Measurements from ENCODE around the gene GMDS. TPM values are rescaled to one million over a fixed set of nuclear protein-coding genes. Genes with fewer than 3 reads are reported as not detected.

The GMDS gene
- polyA plus RNA-seq, 1 donor (not counting 4 experiments of a cell fraction or from before 2014, with no cell fraction given): 22.1 TPM

- no peaks in the 10 kb centered on the region for H4K20me1 ChIP-seq (ENCODE audit: control insufficient read depth, extremely low read depth, insufficient read depth, low read length)
- H2AFZ ChIP-seq (ENCODE audit: control insufficient read depth, low read length): no peak overlapping the region
- FAIRE-seq (no peak), DNase-seq (ENCODE audit: low read depth, low spot score) (no peak)
- no peaks in the 10 kb centered on the region for H3K36me3 ChIP-seq (ENCODE audit: control insufficient read depth in 2 of 2, extremely low read depth in 1 of 2, insufficient read depth in 2 of 2, low read length in 2 of 2)
- no peaks in the 10 kb centered on the region for H3K79me2 ChIP-seq (ENCODE audit: control insufficient read depth, insufficient read depth, low read length)
- no peak overlapping the region for H3K27ac ChIP-seq (ENCODE audit: control insufficient read depth, insufficient read depth, low read length)
- H3K4me2 ChIP-seq (ENCODE audit: control insufficient read depth, extremely low read depth, insufficient read depth, low read depth, low read length): no peak overlapping the region
- no peaks in the 10 kb centered on the region for H3K27me3 ChIP-seq (ENCODE audit: control insufficient read depth, extremely low read depth, insufficient read depth, low read length)
- TF ChIP-seq CTCF (optimal IDR thresholded peaks at IDR 0.05 in 1 of 3, IDR thresholded peaks at IDR 0.05 in 1 of 3, conservative IDR thresholded peaks at IDR 0.05 in 1 of 3; ENCODE audit: extremely low read depth in 1 of 3, insufficient read depth in 2 of 3, low read length in 3 of 3) (no peak), EZH2 (IDR thresholded peaks at IDR 0.05; ENCODE audit: low read length) (no peak)
- no peak overlapping the region for H3K9ac ChIP-seq (ENCODE audit: control insufficient read depth, extremely low read depth, insufficient read depth, low read length)
- H3K4me3 ChIP-seq (ENCODE audit: control insufficient read depth in 2 of 3, extremely low read depth in 1 of 3, insufficient read depth in 2 of 3, low read depth in 1 of 3, low read length in 3 of 3): no peak overlapping the region
- no peaks in the 10 kb centered on the region for H3K9me1 ChIP-seq (ENCODE audit: control insufficient read depth, extremely low read depth, insufficient read depth, low read length)
- dilution Hi-C loops (cut with MboI; ENCODE audit: extremely low pct_ligation_motif_present, low sequenced_read_pairs): no loop called here
- H3K4me1 ChIP-seq (ENCODE audit: control insufficient read depth, extremely low read depth, insufficient read depth, low read length): no peaks in the 10 kb centered on the region
- H3K9me3 ChIP-seq (ENCODE audit: control insufficient read depth, low read depth, low read length): no peaks in the 10 kb centered on the region
These were observed 423.8 kb downstream of the GMDS start for GRCh38 chr6:1821513-1822183.

GRCh38 chr6:1821164-1821512 lies 424.3 kb downstream of the GMDS start:
- FAIRE-seq (no peak), DNase-seq (ENCODE audit: low read depth, low spot score) (no peak)
- H3K27me3 ChIP-seq (ENCODE audit: control insufficient read depth, extremely low read depth, insufficient read depth, low read length): no peaks in the 10 kb centered on the region
- no peak overlapping the region for H3K9ac ChIP-seq (ENCODE audit: control insufficient read depth, extremely low read depth, insufficient read depth, low read length)
- no peak overlapping the region for H3K4me2 ChIP-seq (ENCODE audit: control insufficient read depth, extremely low read depth, insufficient read depth, low read depth, low read length)
- no peak overlapping the region for H3K4me3 ChIP-seq (ENCODE audit: control insufficient read depth in 2 of 3, extremely low read depth in 1 of 3, insufficient read depth in 2 of 3, low read depth in 1 of 3, low read length in 3 of 3)
- dilution Hi-C loops (cut with MboI; ENCODE audit: extremely low pct_ligation_motif_present, low sequenced_read_pairs): no loop called here
- no peak overlapping the region for H3K27ac ChIP-seq (ENCODE audit: control insufficient read depth, insufficient read depth, low read length)
- no peaks in the 10 kb centered on the region for H3K9me3 ChIP-seq (ENCODE audit: control insufficient read depth, low read depth, low read length)
- no peaks in the 10 kb centered on the region for H4K20me1 ChIP-seq (ENCODE audit: control insufficient read depth, extremely low read depth, insufficient read depth, low read length)
- no peaks in the 10 kb centered on the region for H3K79me2 ChIP-seq (ENCODE audit: control insufficient read depth, insufficient read depth, low read length)
- TF ChIP-seq CTCF (optimal IDR thresholded peaks at IDR 0.05 in 1 of 3, IDR thresholded peaks at IDR 0.05 in 1 of 3, conservative IDR thresholded peaks at IDR 0.05 in 1 of 3; ENCODE audit: extremely low read depth in 1 of 3, insufficient read depth in 2 of 3, low read length in 3 of 3) (no peak), EZH2 (IDR thresholded peaks at IDR 0.05; ENCODE audit: low read length) (no peak)
- H3K4me1 ChIP-seq (ENCODE audit: control insufficient read depth, extremely low read depth, insufficient read depth, low read length): no peaks in the 10 kb centered on the region
- no peak overlapping the region for H2AFZ ChIP-seq (ENCODE audit: control insufficient read depth, low read length)
- no peaks in the 10 kb centered on the region for H3K36me3 ChIP-seq (ENCODE audit: control insufficient read depth in 2 of 2, extremely low read depth in 1 of 2, insufficient read depth in 2 of 2, low read length in 2 of 2)
- H3K9me1 ChIP-seq (ENCODE audit: control insufficient read depth, extremely low read depth, insufficient read depth, low read length): no peaks in the 10 kb centered on the region

Measured in keratinocyte (primary cell).